ENCODE measurements around the gene PHLPP1.

GRCh38 chr18:62784338-62784965, 69.1 kb downstream of the PHLPP1 start:
- TF ChIP-seq CTCF (IDR thresholded peaks at IDR 0.05) = no peak
- no peak for TF ChIP-seq POLR2A (IDR thresholded peaks at IDR 0.05)
